Loucy (cell line): ENCODE measurements around the gene PTCHD1.

Experiments used
- EZH2phosphoT487 ChIP-seq: fragments of 200-600 bp; IDR thresholded peaks from 2 replicates; pipeline ENCODE4 v1.6.1; 2018; ENCODE audit warnings: antibody characterized with exemption, mild to moderate bottlenecking, moderate library complexity, borderline replicate concordance
- TF ChIP-seq, protein P1 (sequence below): fragments of 200-600 bp; sonication (generic); conservative IDR thresholded peaks from 2 replicates; pipeline ENCODE4 v1.5.1; 2014; ENCODE audit warnings: mild to moderate bottlenecking, antibody characterized with exemption, low read length

DNA sequence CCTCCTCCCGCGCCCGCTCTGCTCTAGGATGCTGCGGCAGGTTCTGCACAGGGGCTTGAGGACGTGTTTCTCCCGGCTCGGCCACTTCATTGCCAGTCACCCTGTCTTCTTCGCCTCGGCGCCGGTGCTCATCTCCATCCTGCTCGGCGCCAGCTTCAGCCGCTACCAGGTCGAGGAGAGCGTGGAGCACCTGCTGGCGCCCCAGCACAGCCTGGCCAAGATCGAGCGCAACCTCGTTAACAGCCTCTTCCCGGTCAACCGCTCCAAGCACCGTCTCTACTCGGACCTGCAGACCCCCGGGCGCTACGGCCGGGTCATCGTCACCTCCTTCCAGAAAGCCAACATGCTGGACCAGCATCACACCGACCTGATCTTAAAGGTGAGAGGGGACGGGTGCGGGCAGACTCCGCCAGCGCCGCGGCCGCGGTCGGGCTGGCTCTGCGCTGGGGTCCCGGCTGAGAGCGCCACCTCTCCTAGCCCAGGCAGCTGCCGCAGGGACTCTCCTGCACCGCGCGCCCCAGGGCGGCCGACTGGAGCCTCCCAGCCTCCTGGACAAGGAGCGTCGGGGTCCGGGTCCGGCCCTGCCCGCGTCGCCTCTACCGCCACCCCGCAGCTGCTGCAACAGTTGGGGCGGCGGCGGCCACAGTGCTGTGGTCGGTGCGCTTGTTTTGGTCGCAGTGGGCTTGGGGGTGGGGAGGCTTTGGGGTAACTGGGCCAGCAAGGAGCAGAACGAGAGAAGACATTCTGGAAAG lies at the start of gene PTCHD1:
- TF ChIP-seq, protein P1, sequence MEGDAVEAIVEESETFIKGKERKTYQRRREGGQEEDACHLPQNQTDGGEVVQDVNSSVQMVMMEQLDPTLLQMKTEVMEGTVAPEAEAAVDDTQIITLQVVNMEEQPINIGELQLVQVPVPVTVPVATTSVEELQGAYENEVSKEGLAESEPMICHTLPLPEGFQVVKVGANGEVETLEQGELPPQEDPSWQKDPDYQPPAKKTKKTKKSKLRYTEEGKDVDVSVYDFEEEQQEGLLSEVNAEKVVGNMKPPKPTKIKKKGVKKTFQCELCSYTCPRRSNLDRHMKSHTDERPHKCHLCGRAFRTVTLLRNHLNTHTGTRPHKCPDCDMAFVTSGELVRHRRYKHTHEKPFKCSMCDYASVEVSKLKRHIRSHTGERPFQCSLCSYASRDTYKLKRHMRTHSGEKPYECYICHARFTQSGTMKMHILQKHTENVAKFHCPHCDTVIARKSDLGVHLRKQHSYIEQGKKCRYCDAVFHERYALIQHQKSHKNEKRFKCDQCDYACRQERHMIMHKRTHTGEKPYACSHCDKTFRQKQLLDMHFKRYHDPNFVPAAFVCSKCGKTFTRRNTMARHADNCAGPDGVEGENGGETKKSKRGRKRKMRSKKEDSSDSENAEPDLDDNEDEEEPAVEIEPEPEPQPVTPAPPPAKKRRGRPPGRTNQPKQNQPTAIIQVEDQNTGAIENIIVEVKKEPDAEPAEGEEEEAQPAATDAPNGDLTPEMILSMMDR = no peak
- TF ChIP-seq EZH2phosphoT487 = no peak
